GM12875 (cell line): ENCODE results near the gene CHMP5.

Source experiments
- H3K4me3 ChIP-seq: one replicate; pipeline ENCODE4 v1.5.1; 2011; ENCODE audit warnings: low read depth, low read length, control low read depth
- TF ChIP-seq, protein P1 (sequence below): IDR thresholded peaks from 2 replicates; pipeline ENCODE4 v1.5.1; 2011; ENCODE audit warnings: low read depth, mild to moderate bottlenecking, control low read depth, inconsistent platforms, low read length, moderate library complexity, borderline replicate concordance; ENCODE audit not compliant: insufficient read depth

Gene CHMP5

DNA sequence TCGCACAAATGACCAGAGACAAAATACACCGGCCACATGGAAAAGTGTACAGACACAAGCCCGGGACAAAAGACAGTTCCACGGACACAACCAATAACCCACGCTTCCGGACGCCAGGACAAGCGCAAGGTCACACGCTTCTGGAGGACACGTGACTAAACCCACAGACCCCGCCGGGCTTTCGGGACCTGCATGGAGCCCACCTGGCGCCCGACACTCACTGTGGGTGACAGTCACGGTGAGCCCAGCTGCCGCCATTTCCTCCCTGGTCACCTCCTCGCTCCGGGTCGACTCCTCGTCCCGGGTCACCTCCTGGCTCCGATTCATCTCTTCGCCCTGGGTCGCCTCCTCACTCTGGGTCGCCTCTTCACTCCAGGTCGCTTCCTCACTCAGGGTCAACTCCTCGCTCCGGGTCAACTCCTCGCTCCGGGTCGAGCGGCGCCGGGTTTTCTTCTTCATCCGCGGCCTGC lies 811 bp upstream of the CHMP5 start:
- peak overlapping the region; percentile 100 for H3K4me3 ChIP-seq
- TF ChIP-seq, protein P1, sequence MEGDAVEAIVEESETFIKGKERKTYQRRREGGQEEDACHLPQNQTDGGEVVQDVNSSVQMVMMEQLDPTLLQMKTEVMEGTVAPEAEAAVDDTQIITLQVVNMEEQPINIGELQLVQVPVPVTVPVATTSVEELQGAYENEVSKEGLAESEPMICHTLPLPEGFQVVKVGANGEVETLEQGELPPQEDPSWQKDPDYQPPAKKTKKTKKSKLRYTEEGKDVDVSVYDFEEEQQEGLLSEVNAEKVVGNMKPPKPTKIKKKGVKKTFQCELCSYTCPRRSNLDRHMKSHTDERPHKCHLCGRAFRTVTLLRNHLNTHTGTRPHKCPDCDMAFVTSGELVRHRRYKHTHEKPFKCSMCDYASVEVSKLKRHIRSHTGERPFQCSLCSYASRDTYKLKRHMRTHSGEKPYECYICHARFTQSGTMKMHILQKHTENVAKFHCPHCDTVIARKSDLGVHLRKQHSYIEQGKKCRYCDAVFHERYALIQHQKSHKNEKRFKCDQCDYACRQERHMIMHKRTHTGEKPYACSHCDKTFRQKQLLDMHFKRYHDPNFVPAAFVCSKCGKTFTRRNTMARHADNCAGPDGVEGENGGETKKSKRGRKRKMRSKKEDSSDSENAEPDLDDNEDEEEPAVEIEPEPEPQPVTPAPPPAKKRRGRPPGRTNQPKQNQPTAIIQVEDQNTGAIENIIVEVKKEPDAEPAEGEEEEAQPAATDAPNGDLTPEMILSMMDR = no peak

DNA sequence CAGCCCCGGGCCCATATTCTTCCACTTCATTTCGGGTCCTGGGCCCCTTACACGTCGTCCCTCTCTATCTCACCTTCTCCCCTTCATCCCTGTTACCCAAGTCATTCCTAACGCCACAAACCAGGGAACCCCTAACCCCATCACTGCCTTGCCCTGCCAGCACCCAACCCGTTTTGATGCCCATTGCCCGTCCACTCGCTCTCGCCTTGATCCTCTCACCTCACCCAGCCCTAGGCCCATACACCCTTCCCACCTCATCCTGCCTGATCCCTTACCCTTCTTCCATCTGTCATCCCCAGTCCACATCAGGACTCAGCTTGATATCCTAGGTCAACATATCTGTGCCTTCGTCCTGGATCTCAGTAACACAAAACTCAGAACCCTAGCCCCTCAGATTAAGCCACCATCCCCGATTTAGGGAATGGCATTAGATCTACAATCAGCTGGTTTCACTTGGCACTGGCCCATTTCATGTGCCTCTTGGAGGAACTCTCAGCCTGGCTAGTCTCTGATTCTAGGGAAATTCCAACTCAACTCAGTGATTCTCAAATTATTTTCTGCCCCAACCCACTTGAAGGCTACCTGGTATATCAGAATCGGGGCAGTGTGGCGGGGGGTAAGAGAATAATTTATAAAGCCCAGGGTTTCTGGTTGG lies 489 bp downstream of the CHMP5 start:
- TF ChIP-seq, protein P1 = no peak
- H3K4me3 ChIP-seq = peak overlapping the region; percentile 69

DNA sequence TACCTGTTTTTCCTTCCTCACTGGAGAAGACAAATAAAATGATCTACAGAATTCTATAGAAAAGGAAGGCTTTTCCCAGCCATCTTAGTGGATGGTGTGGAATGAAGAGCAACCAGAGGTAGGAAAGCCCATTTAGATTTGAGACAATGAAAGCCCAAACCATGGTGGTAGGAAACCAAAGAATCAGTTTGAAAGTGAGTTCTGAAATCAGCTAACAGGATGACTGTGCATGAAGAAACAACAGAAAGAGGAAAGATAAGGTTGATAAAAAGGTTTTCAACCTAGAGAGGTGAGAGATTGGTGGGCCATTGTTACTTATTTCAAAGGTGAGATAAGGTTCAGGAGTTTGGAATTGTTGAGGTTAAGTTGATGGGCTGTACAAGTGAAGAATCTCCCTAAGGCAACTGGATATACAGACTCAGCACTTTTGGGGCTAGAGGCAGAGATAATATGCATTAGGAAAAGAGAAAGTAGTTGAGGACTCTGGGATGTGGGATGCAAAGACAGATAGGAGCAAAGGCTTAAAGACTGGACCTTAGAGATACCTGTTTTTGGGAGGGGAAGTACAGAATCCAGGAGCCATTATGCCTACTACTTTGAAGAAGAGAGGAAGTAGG lies 2.4 kb downstream of the CHMP5 start:
- TF ChIP-seq, protein P1 = no peak

DNA sequence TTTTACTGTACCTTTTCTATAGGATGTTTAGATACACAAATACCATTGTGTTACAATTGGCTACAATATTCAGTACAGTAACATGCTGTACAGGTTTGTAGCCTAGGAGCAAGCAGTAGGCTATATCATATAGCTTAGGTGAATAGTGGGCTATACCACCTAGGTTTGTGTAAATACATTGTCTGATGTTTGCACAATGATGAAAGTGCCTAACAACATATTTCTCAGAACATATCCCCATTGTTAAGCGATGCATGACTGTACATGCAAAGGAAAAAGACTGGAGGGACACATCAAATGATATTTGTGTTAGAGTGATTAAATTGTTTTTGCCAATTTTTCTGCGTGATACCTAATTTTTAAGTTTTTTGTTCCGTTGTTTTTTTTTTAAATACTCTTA lies 5.3 kb downstream of the CHMP5 start:
- no peak overlapping the region for H3K4me3 ChIP-seq
- TF ChIP-seq, protein P1 = no peak

More for the DNA sequence above, 2.4 kb downstream of the CHMP5 start:
- no peak overlapping the region for H3K4me3 ChIP-seq

DNA sequence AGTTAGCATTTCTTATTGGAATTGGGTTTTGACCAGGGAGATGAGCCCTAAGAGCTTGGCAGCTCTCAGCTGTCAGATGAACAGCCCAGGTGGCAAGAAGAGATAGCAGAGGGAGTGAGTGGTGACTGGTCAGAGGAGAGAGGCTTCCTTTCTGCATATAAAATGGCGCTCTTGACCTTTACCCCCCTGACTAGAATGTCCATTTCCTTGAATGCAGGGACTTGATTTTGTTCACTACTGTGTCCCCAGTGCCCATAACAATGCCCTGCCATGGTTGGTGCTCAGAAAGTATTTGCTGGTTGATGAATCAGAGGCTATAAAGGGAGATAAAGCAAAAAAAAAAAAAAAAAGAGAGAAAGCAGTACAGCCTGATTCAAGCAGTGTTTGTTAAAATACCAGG lies 7.2 kb downstream of the CHMP5 start:
- TF ChIP-seq, protein P1 = no peak
- H3K4me3 ChIP-seq = no peak overlapping the region

DNA sequence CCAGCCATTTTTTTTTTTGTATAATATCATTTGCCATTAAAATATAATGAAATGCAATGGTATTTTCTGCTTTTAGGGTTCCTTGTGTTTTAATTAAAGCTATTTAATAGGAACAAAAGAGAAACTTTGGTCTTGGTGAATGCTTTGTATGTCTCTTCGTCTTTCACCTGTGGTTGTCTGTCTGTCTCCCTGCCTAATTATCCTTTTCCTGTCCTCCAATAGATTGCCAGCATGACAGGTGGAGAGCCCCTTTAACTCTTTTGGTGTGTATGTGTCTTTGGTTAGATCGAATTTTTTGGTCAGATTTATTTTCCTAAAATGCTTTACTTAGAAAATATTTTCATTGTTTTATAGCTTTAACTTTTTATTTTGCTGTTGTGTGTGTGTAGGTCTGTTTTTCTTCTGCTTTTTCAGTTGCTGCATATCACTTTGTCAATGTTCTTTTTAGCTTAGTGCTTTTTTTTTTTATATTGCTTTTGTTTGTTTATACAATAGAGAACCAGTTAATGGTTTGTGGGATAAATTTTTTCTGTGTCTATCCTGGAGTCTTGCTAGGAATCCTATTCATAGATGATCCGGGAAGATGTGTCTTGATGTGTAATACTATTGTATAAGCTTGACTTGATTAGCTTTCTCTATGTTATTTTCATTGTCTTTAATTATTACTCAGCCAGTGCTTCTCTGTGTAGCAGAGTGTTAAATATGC lies 8.6 kb downstream of the CHMP5 start:
- TF ChIP-seq, protein P1 = no peak
- no peak overlapping the region for H3K4me3 ChIP-seq

DNA sequence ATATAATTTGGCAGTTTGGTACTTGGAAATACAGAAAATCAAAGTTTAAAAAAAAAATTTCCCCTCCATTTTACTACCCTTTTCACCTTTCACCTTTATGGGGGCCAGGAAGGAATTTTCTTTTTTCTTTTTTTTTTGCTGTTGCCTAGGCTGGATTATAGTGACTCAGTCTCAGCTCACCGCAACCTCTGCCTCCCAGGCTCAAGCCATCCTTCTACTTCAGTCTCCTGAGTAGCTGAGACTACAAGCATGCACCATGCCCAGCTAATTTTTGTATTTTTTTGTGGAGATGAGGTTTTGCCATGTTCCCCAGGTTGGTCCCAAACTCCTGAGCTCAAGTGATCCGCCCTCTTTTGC lies 9.1 kb downstream of the CHMP5 start:
- TF ChIP-seq, protein P1 = no peak

More for the DNA sequence above, 9.1 kb downstream of the CHMP5 start:
- H3K4me3 ChIP-seq = no peak overlapping the region
